NCI-H2029 (cell line): ENCODE results near the gene TMEM94.

ENCODE experiments used
- DNase-seq: peaks from one replicate; lab custom pipeline; 2025; lab: John Stamatoyannopoulos, UW

TMEM94 gene

GRCh38 chr17:75496005-75496404 lies 39.6 kb downstream of the TMEM94 start:
- DNase-seq: no peak

- no peak for DNase-seq
Observed at GRCh38 chr17:75498039-75498725, 41.7 kb downstream of the TMEM94 start.

- DNase-seq: no peak
Observed at GRCh38 chr17:75498726-75499213, 42.3 kb downstream of the TMEM94 start.

GRCh38 chr17:75499313-75500022 lies 43.0 kb downstream of the TMEM94 start:
- DNase-seq: no peak

- no peak for DNase-seq
Observed at GRCh38 chr17:75500419-75501216, 44.2 kb downstream of the TMEM94 start.

- no peak for DNase-seq
Observed at GRCh38 chr17:75501378-75502071, 45.1 kb downstream of the TMEM94 start.

- no peak for DNase-seq
Observed at GRCh38 chr17:75502072-75502720, 45.8 kb downstream of the TMEM94 start.

GRCh38 chr17:75502721-75503329 lies 46.4 kb downstream of the TMEM94 start:
- no peak for DNase-seq

- no peak for DNase-seq
Observed at GRCh38 chr17:75503337-75503950, 47.0 kb downstream of the TMEM94 start.

- no peak for DNase-seq
Observed at GRCh38 chr17:75503976-75504346, 47.5 kb downstream of the TMEM94 start.

- DNase-seq: no peak
Observed at GRCh38 chr17:75504347-75505151, 48.1 kb downstream of the TMEM94 start.

GRCh38 chr17:75505152-75505409 lies 48.6 kb downstream of the TMEM94 start:
- no peak for DNase-seq

- no peak for DNase-seq
Observed at GRCh38 chr17:75505640-75506039, 49.2 kb downstream of the TMEM94 start.

GRCh38 chr17:75506134-75506533 lies 49.7 kb downstream of the TMEM94 start:
- no peak for DNase-seq

GRCh38 chr17:75506888-75507287 lies 50.5 kb downstream of the TMEM94 start:
- DNase-seq: no peak

GRCh38 chr17:75507733-75508719 lies 51.6 kb downstream of the TMEM94 start:
- DNase-seq: no peak

- no peak for DNase-seq
Observed at GRCh38 chr17:75508931-75509361, 52.5 kb downstream of the TMEM94 start.

GRCh38 chr17:75509528-75510258 lies 53.3 kb downstream of the TMEM94 start:
- no peak for DNase-seq
